ENCODE results near the gene ZNF689.

ZNF689 gene

DNA sequence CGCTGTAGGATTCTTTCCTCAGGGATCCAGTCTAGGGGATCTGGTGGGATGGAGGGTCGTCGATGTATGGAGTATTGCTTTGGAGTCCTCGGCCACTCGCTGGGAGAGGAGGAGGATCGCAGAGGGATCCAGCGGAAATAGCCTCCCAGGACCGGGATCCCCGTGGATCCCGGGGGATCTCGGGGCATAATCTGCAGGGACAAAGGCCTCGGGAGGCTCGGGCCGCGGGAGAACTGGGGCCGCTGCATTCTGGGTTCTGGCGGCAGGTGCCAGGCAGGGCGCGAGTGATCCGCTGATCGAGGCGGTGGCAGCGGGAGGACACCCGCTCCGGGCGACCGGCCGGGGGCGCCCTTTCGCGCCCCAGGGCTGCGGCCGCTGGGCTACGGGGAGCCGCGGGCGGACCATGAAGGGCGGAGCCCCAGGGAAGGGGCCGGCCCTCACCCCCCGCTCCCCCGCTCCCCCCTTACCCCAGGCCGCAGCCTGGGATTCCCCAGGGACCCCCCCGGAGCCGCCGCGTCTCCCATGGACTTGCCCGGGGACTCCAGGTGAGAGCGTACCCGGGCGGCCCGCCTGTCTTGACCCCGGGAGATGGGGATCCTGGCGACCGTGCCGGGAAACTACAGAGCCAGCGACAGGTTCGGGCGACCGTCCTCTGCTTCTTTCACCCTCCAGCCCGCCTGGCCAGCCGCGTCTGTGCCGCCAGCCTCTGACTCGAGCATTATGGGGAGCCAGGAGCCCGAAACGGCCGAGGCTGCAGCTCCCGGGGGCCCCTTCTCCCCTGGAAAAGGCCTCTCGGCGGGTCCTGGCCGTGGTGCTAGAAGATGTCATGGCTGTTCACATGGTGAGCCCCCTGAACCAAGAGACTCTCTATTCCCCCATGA is 41.2 kb upstream of the ZNF689 start (continued):
- TF ChIP-seq ZBTB1 (tag by site-specific recombination; IDR thresholded peaks at IDR 0.05) (no peak), WT1 (tag by site-specific recombination; IDR thresholded peaks at IDR 0.05) (no peak), ZNF544 (tag by site-specific recombination; IDR thresholded peaks at IDR 0.05) (no peak), ZNF747 (tag by site-specific recombination; IDR thresholded peaks at IDR 0.05) (no peak), ZNF623 (tag by site-specific recombination; IDR thresholded peaks at IDR 0.05) (no peak), ZNF629 (tag by site-specific recombination; IDR thresholded peaks at IDR 0.05) (no peak), PRDM1 (tag by site-specific recombination; IDR thresholded peaks at IDR 0.05) (no peak), ZNF791 (tag by site-specific recombination; IDR thresholded peaks at IDR 0.05) (no peak), ZBTB17 (tag by site-specific recombination; IDR thresholded peaks at IDR 0.05) (no peak), YY2 (tag by site-specific recombination; IDR thresholded peaks at IDR 0.05) (no peak), ZNF239 (tag by site-specific recombination; IDR thresholded peaks at IDR 0.05) (no peak), PRDM10 (tag by site-specific recombination; IDR thresholded peaks at IDR 0.05) (no peak), GLI4 (tag by site-specific recombination; IDR thresholded peaks at IDR 0.05) (no peak), ZNF354C (tag by site-specific recombination; IDR thresholded peaks at IDR 0.05; ENCODE audit: borderline replicate concordance, low read depth) (no peak), GLIS1 (tag by site-specific recombination; IDR thresholded peaks at IDR 0.05) (peak; percentile 92), ZNF311 (tag by site-specific recombination; IDR thresholded peaks at IDR 0.05; ENCODE audit: borderline replicate concordance) (no peak), ZNF610 (tag by site-specific recombination; IDR thresholded peaks at IDR 0.05; ENCODE audit: borderline replicate concordance) (no peak), ZNF670 (tag by site-specific recombination; IDR thresholded peaks at IDR 0.05; ENCODE audit: low read depth) (no peak), SETDB1 (IDR thresholded peaks at IDR 0.05; ENCODE audit: insufficient read length, low read length) (no peak), ZIC2 (tag by site-specific recombination; IDR thresholded peaks at IDR 0.05) (peak; percentile 65), ZNF138 (tag by site-specific recombination; IDR thresholded peaks at IDR 0.05; ENCODE audit: borderline replicate concordance) (no peak), ZNF692 (tag by site-specific recombination; IDR thresholded peaks at IDR 0.05) (no peak), BCL11B (tag by site-specific recombination; IDR thresholded peaks at IDR 0.05; ENCODE audit: low read depth) (no peak), SP3 (tag by site-specific recombination; IDR thresholded peaks at IDR 0.05) (no peak), ELK4 (IDR thresholded peaks at IDR 0.05; ENCODE audit: borderline replicate concordance, low read depth, low read length) (no peak), HOXA7 (CRISPR knock-in tag; IDR thresholded peaks at IDR 0.05; ENCODE audit: borderline replicate concordance) (no peak), ZNF19 (tag by site-specific recombination; IDR thresholded peaks at IDR 0.05; ENCODE audit: low read depth) (no peak)
- TF ChIP-seq, protein P1, sequence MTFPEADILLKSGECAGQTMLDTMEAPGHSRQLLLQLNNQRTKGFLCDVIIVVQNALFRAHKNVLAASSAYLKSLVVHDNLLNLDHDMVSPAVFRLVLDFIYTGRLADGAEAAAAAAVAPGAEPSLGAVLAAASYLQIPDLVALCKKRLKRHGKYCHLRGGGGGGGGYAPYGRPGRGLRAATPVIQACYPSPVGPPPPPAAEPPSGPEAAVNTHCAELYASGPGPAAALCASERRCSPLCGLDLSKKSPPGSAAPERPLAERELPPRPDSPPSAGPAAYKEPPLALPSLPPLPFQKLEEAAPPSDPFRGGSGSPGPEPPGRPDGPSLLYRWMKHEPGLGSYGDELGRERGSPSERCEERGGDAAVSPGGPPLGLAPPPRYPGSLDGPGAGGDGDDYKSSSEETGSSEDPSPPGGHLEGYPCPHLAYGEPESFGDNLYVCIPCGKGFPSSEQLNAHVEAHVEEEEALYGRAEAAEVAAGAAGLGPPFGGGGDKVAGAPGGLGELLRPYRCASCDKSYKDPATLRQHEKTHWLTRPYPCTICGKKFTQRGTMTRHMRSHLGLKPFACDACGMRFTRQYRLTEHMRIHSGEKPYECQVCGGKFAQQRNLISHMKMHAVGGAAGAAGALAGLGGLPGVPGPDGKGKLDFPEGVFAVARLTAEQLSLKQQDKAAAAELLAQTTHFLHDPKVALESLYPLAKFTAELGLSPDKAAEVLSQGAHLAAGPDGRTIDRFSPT (tag by site-specific recombination; IDR thresholded peaks at IDR 0.05), result no peak; the same call in 1 of the 2 replicates
- TF ChIP-seq, protein P2, sequence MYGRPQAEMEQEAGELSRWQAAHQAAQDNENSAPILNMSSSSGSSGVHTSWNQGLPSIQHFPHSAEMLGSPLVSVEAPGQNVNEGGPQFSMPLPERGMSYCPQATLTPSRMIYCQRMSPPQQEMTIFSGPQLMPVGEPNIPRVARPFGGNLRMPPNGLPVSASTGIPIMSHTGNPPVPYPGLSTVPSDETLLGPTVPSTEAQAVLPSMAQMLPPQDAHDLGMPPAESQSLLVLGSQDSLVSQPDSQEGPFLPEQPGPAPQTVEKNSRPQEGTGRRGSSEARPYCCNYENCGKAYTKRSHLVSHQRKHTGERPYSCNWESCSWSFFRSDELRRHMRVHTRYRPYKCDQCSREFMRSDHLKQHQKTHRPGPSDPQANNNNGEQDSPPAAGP (tag by site-specific recombination; IDR thresholded peaks at IDR 0.05), result no peak
- TF ChIP-seq, protein P3, sequence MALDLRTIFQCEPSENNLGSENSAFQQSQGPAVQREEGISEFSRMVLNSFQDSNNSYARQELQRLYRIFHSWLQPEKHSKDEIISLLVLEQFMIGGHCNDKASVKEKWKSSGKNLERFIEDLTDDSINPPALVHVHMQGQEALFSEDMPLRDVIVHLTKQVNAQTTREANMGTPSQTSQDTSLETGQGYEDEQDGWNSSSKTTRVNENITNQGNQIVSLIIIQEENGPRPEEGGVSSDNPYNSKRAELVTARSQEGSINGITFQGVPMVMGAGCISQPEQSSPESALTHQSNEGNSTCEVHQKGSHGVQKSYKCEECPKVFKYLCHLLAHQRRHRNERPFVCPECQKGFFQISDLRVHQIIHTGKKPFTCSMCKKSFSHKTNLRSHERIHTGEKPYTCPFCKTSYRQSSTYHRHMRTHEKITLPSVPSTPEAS (tag by site-specific recombination; IDR thresholded peaks at IDR 0.05), result no peak

Measured in HEK293 (cell line).